GM21717 (cell line): ENCODE data around the gene SERGEF.
A peak's percentile ranks its signal among the peaks of the same experiment; 100 is the strongest.
"Not testable (repeated sequence)": the region's sequence is repeated elsewhere in the genome, so short reads cannot be mapped to it uniquely, and the experiment has no call there.

Experiments
- ATAC-seq: cut with Tn5 transposase; IDR thresholded peaks from one replicate; pipeline ENCODE4 v1.9.1; 2021; ENCODE audit warnings: mild to moderate bottlenecking, moderate library complexity; ENCODE audit not compliant: unreplicated experiment

The SERGEF gene

DNA sequence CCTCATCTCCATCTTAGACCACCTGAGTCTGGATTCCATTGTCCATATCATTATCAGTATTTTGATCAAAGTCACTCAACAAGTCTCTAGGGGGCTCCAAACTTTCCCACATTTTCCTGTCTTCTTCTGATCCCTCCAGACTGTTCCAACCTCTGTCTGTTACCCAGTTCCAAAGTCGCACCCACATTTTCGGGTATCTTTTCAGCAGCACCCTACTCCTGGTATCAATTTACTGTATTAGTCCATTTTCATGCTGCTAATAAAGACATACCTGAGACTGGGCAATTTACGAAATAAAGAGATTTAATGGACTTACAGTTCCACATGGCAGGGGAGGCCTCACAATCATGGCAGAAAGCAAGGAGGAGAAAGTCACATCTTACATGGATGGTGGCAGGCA is 144.4 kb downstream of the SERGEF start:
- ATAC-seq = not testable (repeated sequence)

DNA sequence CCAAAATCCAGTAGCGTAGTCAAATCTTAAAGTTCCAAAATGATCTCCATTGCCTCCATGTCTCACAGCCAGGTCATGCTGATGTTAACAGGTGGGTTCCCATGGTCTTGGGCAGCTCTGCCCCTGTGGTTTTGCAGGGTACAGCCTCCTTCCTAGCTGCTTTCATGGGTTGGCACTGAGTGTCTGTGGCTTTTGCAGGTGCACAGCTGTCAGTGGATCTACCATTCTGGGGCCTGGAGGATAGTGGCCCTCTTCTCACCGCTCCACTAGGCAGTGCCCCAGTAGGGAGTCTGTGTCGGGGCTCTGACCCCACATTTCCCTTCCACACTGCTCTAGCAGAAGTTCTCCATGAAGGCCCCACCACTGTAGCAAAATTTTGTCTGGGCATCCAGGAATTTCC is 145.5 kb downstream of the SERGEF start:
- no peak for ATAC-seq

DNA sequence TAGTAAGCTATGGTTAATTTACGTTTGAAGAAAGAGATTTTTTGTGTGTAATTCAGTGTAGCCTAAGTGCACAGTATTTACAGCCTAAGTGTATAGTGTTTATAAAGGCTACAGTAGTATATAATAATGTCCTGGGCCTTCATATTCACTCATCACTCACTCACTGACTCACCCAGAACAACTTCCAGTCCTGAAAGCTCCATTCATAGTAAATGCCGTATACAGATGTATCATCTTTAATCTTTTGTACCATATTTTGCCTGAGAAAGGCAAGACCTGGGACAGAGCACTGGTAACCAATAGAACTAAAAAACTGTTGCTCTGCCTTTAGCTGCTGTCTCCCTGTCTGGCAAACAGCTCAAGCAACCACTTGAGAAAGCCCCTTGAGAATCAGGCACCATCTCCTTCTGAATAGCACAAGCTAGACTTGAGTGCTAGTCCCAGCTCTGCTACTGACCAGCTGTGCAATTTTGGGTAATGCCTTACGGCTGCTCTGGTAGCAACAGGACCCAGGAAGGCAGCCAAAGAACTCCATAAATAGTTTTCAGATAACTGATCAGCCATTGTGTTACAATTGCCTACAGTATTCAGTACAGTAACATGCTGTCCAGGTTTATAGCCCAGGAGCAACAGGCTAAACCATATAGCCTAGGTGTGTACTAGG is 146.9 kb downstream of the SERGEF start:
- ATAC-seq = no peak

DNA sequence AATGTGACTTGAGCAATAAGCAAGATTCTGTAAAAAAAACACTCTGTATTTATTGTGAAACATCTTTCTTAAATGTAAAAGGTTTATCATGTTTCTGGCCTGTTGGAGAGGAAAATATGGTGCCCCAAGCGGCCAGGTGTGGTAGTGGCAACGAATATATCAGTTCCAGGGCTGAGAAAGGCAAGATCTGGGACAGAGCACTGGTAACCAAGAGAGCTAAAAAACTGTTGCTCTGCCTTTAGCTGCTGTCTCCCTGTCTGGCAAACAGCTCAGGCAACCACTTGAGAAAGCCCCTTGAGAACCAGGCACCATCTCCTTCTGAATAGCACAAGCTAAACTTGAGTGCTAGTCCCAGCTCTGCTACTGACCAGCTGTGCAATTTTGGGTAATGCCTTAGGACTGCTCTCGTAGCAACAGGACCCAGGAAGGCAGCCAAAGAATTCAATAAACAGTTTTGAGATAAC is 148.3 kb downstream of the SERGEF start:
- ATAC-seq = no peak

DNA sequence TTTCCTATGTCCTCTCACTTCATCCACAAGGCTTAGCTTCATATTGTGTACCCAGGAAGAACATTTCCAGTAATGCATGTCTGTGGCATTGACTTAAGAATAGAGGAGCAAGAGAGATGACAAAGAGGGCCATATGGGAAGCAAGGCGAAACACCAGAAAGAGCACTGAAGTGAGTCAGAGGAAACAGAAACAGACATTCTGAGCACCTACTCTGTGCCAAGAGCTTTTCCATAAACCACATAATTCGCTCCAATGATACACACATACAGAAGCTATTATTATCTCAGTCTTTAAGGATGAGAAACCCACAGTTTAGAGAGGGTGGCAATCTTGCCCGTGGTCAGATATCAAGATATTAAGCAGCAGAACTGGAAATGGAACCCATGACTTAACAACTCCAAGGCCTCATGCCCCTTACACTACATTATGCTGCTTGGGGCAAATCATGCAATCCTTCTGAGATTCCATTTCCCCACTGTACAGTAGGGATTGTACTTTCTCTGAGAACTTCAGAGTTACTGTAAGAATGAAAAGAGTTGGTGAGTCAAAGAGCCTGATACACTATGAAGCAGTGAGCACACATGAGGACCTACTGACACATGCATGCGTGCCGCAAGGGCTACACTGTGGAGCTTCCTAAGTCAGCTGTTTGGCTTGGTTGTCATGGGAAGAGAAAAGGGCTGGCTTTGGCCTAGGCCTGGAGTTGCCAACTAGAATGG is 151.7 kb downstream of the SERGEF start:
- ATAC-seq = no peak

DNA sequence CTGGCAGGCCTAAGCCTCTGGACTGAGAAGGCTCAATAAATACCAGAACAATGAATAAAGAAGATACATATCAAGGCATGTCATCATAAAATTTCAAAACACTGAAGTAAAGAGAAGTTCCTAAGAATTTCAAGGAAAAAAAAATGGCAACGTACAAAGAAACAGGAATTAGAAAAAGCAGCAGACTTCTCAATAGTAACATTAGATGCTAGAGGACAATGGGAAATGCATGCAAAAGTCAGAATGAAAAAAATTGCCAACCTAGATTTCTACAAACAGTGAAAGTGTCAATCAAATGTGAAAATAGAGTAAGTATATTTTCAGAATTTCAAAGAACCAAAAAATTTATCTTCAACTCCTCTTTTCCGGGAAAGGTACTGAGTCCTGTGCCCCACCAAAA is 153.3 kb downstream of the SERGEF start:
- no peak for ATAC-seq

DNA sequence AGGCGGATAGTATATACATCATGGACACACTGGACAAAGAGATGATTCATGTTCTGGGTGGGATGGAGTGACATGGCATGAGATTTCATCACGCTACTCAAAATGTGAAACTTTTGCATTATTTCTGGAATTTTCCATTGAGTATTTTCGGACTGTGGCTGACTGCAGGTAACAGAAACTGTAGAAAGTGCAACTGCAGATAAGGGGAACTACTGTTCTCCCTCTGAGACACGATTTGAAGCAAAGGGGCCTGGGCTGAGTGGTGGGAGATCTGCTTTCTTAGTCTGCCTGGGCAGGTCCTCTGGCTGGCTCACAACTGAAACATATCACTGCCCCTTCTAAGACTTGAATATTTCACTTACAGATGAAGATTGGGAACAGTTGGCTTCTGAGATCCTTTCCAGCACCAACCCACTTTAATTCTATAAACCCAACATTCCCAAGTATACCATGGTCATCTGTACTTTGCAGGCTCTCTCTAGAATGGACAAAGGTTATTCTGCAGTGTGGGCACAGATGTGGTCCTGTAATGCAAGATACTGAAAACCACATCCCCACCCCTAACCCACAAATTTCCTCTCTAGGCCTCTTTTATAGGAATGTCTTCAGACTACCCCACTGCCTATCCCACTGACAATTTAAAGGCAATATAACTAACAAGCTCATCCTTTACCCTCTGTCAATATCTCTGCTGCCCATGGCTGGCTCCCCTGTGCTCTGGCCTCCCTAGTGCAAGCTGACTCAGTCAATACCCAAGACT is 157.1 kb downstream of the SERGEF start:
- peak; percentile 59 for ATAC-seq

DNA sequence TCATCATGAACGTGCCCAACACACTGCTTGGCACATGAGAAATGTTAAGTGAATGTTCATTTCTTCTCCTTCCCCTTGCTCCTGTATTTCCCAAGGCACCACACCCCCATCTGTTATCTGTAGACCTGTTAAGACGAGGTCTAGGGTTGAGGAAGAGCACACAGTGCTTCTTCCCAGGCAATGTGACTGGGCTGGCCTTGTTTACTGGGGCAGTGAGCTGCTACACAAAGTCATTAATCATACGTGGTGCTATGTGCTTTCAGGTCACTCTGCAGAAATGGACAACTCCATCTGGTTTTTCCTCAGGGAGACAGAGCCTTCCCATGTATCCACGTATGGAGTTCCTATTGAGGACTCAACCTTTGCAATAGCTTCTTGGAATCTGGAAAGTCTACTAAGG is 159.6 kb downstream of the SERGEF start:
- no peak for ATAC-seq

DNA sequence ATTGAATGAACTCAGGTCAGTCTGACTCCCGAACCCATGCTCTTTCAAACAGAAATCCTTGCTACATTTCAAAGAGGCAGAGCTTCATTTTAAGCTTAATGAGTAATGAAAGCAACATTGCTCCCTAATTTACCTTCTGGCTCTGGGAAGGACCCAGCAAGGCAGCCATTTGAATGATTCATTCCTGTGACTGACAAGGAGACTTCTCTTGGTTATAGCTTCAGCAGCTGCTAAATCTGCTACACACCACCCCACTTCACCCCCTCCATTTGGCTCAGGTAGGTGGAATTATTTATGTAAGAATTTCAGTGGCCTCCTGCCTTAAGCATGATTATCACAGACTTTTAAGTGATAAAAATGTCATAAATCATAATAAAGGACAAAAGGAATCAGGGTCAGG is 160.6 kb downstream of the SERGEF start:
- no peak for ATAC-seq

DNA sequence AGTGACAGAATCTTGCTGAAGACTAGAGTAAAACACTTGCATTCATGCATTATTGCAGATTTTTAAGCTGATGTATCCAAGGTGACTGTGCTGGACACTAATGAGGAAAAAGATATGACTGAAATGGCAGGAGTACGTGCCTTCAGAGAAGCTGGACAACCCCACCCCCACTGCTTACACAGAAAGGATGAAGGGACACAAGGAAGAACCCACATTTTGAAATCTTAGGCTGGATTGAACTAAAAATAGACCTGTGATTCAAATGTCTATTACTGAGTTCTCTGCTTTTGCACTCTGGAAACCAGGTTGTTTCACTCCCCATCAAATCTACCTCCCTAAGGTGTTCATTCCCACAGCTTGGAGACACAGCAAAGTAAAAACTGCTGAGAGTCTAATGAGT is 161.2 kb downstream of the SERGEF start:
- ATAC-seq = no peak

DNA sequence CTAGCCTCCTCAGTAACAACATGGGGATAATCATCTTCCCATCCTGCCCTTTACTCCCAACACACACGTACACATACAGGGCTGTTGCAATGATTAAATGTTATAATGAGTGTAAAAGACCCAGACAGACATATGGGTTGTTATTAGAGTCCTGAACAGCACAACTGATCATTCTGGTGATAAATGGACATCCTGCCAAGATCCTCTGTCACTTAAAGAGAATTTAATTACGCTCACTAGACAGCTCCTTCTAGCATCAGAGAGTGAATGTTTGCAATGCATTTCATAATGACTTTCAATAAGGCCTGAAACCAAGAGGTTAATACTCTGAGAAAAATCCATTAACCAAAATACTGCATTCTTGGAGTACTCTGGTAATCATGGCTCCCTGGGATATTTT is 162.5 kb downstream of the SERGEF start:
- no peak for ATAC-seq

DNA sequence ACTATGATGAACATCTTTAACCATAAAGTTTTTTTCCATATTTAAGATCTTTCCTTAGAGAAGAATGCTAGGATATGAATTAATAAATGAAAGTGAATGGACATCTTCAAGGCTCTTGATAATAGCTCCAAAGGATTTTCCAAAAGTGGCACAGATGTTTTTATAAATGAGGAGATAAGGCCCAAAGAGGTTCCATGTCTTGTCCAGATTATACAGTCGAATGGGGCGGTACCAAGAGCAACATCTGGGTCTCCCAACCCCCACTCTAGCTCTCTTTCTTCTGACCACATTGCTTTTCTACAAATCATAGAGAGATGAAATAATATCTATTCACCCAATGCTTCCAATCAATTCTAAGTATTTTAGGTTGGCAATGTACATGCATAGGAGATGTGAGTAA is 164.1 kb downstream of the SERGEF start:
- no peak for ATAC-seq

DNA sequence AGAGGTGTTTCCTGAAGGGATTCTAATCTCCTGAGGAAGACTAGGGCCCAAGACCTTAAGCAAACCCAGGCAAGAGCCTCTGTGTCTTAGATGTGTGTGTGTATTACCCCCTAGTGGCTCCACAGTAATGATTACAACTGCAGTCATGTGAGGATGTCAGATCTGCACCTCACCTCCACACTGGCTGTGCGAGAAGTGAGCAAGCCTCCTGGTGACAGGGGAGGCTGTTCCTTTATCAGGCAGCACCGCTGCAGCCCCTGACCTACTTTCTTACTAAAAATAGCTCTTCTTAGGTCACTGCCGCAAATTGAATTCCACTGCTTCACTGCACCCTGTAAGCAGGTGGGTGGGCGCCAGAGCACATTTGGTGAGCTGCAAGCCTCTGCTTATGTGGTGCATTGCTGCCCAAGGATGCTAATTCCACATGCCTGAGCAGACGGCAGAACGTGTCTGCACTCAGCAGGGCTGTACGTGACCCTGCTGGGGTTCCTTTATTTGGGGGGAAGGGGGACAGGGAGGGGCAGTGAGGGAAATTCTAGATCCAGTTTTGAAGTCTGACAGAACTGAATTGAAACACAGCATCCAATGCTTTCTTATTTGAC is 165.9 kb downstream of the SERGEF start:
- ATAC-seq = no peak

DNA sequence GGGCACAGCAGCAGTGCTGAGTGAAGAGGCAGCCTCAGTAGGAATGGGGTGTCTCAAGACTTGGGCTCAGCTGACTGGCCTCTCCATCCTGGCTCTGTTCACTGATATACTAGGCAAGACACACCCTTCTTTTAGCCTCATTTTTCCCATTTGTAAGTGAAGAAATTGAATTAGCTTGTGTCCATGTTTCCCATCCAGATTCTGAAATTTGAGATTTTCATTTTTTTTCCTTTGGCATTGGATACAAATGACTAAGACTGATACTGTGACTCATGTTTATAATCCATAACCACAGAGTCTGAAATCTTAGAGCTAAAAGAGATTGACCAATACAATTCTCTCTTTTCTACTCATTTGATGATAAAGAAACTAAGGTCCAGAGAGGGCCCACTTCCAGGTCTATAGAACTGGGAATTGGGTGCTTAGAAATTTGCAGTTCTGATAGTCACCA is 167.4 kb downstream of the SERGEF start:
- no peak for ATAC-seq

DNA sequence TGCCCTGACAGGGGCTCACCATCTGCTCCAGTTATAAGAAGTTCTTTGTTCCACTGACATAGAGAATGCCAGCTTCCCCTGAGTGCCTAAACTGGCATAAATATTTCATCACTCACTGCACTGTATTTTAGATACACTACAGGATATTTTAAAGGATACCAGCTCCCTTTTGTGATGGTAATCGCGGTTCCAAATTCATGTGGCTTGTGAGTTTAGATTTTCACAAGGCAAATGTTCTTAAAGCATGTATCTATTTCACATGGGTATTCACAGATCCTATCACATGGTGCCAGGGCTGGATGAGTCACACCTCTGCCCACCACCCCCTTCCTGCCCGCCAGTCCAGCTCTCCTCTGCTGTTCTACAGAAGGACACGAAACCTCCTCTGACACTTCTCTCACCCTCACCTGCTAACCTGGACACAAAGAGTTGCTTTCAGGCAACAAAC is 172.7 kb downstream of the SERGEF start:
- ATAC-seq = no peak

DNA sequence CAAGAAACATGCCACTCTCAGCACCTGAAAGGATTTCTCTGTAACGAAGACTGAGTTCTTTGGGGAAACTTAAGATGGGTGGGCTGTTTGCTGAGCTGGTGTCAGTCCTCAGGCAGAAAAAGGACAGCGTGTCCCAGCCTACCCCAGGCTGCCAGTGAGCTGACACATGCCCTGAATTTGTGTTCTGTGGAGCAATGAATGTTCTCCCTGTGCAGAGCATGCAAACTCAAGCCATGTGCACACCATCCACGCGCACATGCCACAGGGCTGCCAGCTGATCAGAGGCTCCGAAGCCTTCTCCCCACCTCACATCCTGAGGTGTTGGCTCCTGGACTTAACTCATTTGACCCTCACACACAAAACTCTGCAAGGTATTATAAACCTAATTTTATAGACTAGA is 173.4 kb downstream of the SERGEF start:
- no peak for ATAC-seq

DNA sequence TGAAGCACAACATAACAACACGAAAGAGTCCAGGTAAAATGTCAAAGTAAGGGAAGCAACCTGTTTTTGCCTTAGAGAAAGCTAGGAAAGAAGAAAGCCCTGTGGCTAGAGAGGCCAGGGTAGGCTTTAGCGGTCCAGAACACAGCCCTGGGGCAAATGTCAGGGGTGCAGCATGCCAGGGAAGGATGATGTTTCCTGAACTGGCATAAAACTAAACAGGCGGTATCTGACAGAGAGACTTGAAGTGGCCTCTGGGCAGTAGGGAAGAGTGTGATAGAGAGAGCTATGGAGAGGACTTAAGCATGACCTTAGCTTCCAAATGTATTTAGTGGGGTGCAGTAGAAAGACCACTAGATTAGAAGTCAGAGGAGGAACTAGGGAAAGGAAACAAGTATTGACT is 174.7 kb downstream of the SERGEF start:
- ATAC-seq = no peak

DNA sequence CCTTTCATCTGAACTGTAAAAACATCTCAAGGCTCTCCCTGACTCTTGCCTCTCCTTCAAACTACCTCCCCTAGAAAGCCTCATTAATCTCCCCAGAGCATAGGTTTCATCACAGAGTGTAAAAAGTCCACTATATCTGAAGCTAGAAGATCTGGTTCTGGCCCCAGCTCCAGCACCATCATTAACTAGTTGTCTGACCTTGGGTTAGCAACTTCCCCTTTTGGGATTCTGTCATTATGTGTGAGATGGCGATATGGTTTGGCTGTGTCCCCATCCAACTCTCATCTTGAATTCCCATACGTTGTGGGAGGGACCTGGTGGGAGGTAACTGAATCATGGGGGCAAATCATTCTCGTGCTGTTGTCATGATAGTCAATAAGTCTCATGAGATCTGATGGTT is 181.0 kb downstream of the SERGEF start:
- ATAC-seq = no peak

DNA sequence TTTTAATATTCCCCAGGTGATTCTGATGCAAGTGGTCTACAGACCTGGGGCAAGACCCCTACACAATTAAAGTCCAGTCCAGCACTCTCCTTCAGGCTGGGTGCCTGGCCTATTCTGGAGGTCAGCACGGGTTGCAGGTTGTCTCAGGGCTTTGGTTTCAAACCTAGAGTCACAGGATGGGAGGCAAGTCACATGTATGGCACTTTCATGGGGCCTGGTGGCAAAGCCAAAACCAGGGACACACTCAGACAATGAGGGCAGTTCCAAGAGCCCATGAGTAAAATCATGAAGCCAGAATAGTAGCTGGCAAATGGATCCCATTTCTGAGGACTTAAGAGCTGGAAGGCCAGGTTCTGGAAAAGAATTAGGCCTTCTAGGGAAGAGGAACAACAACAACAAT is 181.6 kb downstream of the SERGEF start:
- no peak for ATAC-seq

DNA sequence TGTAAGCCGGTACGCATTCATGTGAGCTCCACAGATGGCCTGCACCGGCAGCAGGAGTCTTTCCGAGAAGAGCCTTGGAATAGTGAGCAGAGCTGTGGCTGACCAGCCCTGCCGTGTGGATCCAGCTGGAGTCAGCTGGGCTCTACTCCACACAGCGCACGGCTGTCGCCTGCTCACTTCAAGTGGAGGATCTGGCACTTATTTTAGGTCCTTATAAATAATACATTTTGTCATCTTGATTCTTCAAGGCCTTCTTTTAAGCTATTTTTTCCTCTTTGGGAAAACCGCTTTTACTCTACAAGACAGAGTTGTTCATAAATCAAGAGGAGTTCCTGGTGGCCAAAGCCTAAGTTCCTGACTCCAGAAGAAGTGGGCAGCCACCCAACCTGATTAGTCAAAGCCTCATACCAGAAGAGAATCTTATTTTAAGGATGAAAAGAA is 184.5 kb downstream of the SERGEF start:
- no peak for ATAC-seq

DNA sequence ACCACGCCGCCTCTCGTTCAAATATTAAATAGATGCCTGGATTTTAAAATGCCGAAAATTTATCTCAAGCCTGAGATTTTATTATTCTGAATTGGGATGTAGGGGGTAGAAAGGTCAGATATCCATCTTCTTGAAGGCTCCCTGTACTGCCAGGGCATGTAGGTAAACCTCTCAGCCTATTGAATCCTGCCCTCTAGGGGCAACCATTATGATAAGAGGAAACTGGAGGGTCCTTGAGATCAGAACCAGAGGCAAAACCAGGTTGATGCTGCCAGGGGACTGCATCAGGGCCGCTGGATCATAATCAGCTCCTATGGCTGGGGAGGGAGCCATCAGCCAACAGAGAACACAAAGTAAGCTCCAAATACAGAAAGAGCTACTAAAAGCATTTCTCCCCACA is 185.8 kb downstream of the SERGEF start:
- ATAC-seq = no peak
